ENCODE results near the gene SUCLG2. TPM values are rescaled to one million over a fixed set of nuclear protein-coding genes. Genes with fewer than 3 reads are reported as not detected.

SUCLG2 gene
- total and polyA plus RNA-seq, 10 of the 15 experiments (the other 5 are each of a cell fraction or from before 2014, with no cell fraction given): 17.8 to 50.9 (median 37.2) TPM

DNA sequence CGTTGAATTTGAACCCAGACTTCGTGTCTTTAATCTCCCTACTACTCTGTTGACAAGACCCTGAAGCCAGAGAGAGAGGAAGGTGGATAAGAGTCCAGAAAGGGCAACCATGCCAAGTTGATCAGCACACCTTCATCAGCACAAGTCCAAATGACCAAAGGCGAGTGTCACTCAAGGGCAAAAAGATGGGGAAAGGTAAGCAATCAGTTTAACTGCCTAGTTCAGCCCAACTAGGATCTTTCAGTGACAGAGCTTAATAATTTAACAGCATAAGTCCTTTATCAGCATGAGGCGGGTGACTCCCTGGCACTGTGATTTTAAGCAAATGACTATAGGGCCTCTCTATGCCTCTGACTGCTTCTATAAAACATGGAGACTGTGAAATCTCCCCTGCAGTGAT, 6.2 kb downstream of the SUCLG2 start:
- H3K4me2 ChIP-seq (ENCODE audit: control insufficient read depth, insufficient read depth): no peak overlapping the region
- no peaks in the 10 kb centered on the region for H4K20me1 ChIP-seq (ENCODE audit: control insufficient read depth, insufficient read depth)
- ATAC-seq (no peak), DNase-seq (ENCODE audit: low read depth, low spot score) (no peak), FAIRE-seq (no peak)
- no peak for TF ChIP-seq SREBF1 (IDR thresholded peaks at IDR 0.05; ENCODE audit: low read length)
- TF ChIP-seq, protein P1, sequence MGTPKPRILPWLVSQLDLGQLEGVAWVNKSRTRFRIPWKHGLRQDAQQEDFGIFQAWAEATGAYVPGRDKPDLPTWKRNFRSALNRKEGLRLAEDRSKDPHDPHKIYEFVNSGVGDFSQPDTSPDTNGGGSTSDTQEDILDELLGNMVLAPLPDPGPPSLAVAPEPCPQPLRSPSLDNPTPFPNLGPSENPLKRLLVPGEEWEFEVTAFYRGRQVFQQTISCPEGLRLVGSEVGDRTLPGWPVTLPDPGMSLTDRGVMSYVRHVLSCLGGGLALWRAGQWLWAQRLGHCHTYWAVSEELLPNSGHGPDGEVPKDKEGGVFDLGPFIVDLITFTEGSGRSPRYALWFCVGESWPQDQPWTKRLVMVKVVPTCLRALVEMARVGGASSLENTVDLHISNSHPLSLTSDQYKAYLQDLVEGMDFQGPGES (IDR thresholded peaks at IDR 0.05): no peak
- TF ChIP-seq SREBF2 (IDR thresholded peaks at IDR 0.05; ENCODE audit: low read length): no peak
- TF ChIP-seq, protein P2, sequence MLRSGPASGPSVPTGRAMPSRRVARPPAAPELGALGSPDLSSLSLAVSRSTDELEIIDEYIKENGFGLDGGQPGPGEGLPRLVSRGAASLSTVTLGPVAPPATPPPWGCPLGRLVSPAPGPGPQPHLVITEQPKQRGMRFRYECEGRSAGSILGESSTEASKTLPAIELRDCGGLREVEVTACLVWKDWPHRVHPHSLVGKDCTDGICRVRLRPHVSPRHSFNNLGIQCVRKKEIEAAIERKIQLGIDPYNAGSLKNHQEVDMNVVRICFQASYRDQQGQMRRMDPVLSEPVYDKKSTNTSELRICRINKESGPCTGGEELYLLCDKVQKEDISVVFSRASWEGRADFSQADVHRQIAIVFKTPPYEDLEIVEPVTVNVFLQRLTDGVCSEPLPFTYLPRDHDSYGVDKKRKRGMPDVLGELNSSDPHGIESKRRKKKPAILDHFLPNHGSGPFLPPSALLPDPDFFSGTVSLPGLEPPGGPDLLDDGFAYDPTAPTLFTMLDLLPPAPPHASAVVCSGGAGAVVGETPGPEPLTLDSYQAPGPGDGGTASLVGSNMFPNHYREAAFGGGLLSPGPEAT (IDR thresholded peaks at IDR 0.05; ENCODE audit: low read depth): no peak
- TF ChIP-seq, protein P3, sequence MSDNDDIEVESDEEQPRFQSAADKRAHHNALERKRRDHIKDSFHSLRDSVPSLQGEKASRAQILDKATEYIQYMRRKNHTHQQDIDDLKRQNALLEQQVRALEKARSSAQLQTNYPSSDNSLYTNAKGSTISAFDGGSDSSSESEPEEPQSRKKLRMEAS (IDR thresholded peaks at IDR 0.05; ENCODE audit: low read depth, low read length): no peak
- TF ChIP-seq NR2F1 (conservative IDR thresholded peaks at IDR 0.05): no peak
- TF ChIP-seq, protein P4, sequence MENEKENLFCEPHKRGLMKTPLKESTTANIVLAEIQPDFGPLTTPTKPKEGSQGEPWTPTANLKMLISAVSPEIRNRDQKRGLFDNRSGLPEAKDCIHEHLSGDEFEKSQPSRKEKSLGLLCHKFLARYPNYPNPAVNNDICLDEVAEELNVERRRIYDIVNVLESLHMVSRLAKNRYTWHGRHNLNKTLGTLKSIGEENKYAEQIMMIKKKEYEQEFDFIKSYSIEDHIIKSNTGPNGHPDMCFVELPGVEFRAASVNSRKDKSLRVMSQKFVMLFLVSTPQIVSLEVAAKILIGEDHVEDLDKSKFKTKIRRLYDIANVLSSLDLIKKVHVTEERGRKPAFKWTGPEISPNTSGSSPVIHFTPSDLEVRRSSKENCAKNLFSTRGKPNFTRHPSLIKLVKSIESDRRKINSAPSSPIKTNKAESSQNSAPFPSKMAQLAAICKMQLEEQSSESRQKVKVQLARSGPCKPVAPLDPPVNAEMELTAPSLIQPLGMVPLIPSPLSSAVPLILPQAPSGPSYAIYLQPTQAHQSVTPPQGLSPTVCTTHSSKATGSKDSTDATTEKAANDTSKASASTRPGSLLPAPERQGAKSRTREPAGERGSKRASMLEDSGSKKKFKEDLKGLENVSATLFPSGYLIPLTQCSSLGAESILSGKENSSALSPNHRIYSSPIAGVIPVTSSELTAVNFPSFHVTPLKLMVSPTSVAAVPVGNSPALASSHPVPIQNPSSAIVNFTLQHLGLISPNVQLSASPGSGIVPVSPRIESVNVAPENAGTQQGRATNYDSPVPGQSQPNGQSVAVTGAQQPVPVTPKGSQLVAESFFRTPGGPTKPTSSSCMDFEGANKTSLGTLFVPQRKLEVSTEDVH (IDR thresholded peaks at IDR 0.05; ENCODE audit: low read depth, partially characterized antibody): no peak
- TF ChIP-seq ZSCAN29 (IDR thresholded peaks at IDR 0.05): no peak
- TF ChIP-seq, protein P5, sequence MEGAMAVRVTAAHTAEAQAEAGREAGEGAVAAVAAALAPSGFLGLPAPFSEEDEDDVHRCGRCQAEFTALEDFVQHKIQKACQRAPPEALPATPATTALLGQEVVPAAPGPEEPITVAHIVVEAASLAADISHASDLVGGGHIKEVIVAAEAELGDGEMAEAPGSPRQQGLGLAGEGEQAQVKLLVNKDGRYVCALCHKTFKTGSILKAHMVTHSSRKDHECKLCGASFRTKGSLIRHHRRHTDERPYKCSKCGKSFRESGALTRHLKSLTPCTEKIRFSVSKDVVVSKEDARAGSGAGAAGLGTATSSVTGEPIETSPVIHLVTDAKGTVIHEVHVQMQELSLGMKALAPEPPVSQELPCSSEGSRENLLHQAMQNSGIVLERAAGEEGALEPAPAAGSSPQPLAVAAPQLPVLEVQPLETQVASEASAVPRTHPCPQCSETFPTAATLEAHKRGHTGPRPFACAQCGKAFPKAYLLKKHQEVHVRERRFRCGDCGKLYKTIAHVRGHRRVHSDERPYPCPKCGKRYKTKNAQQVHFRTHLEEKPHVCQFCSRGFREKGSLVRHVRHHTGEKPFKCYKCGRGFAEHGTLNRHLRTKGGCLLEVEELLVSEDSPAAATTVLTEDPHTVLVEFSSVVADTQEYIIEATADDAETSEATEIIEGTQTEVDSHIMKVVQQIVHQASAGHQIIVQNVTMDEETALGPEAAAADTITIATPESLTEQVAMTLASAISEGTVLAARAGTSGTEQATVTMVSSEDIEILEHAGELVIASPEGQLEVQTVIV (IDR thresholded peaks at IDR 0.05; ENCODE audit: borderline replicate concordance, partially characterized antibody): no peak
- no peak for TF ChIP-seq CBX5 (IDR thresholded peaks at IDR 0.05; ENCODE audit: low read depth)
- TF ChIP-seq TCF7 (IDR thresholded peaks at IDR 0.05; ENCODE audit: borderline replicate concordance): no peak
- no peak for TF ChIP-seq JUNB (IDR thresholded peaks at IDR 0.05)
- no peak for TF ChIP-seq KAT2A (conservative IDR thresholded peaks at IDR 0.05; ENCODE audit: control insufficient read depth, low read depth, low read length)
- no peak for TF ChIP-seq SIX5 (IDR thresholded peaks at IDR 0.05; ENCODE audit: low read depth, low read length, severe bottlenecking)
- no peak for TF ChIP-seq NBN (IDR thresholded peaks at IDR 0.05)
- TF ChIP-seq KDM1A (IDR thresholded peaks at IDR 0.05; ENCODE audit: borderline replicate concordance): no peak
- TF ChIP-seq PAX8 (IDR thresholded peaks at IDR 0.05): no peak
- TF ChIP-seq MTA2 (IDR thresholded peaks at IDR 0.05; ENCODE audit: low read depth): no peak
- TF ChIP-seq MYB (IDR thresholded peaks at IDR 0.05; ENCODE audit: borderline replicate concordance, low read depth, low read length): no peak
- intact Hi-C loops (cut with micrococcal nuclease; ENCODE audit: unreplicated experiment): no loop called here
- POLR2A ChIA-PET: interaction anchor here (1.1 to 2.1 kb wide), 2 partner anchors 9 to 30 kb away, joined by 3 to 4 read pairs; no protein-coding TSS in a partner anchor
- H3K27ac ChIP-seq (ENCODE audit: control insufficient read depth, insufficient read depth): no peak overlapping the region
- peaks cover 46% of the 10 kb centered on the region for H3K79me2 ChIP-seq (ENCODE audit: control insufficient read depth, insufficient read depth, low read length)
- CTCF ChIA-PET: no interaction called here
- RAD21 ChIA-PET (ENCODE audit: unreplicated experiment): no interaction called here
- peaks cover 31% of the 10 kb centered on the region for H3K4me1 ChIP-seq (ENCODE audit: control insufficient read depth, insufficient read depth, low read length)
- H3K27me3 ChIP-seq (replicated peaks in 1 of 2; ENCODE audit: control insufficient read depth in 2 of 2, insufficient read depth in 2 of 2, low read length in 1 of 2): no peaks in the 10 kb centered on the region
- in situ Hi-C loops (cut with MboI): no loop called here
- no peak overlapping the region for H2AFZ ChIP-seq (ENCODE audit: control insufficient read depth, low read depth, low read length)
- H3K9ac ChIP-seq (ENCODE audit: control insufficient read depth, insufficient read depth, low read length): no peak overlapping the region
- WGBS (ENCODE audit: insufficient coverage, insufficient replicate concordance, low lambda C conversion rate, missing lambda C conversion rate): 99% methylated on average over 4 of the region's 4 CpGs
- no peaks in the 10 kb centered on the region for H3K36me3 ChIP-seq (ENCODE audit: control insufficient read depth in 2 of 2, insufficient read depth in 2 of 2, low read length in 1 of 2)
- SMC1A ChIA-PET (ENCODE audit: uncharacterized antibody, unreplicated experiment): interaction anchor here (1.3 kb wide), 1 partner anchor 10 kb away, joined by 6 read pairs; no protein-coding TSS in a partner anchor
- H3K4me3 ChIP-seq: no peak overlapping the region
- BruUV-seq (replicated peaks): no TSS peak
- H3K9me3 ChIP-seq (replicated peaks; ENCODE audit: control insufficient read depth, insufficient read depth, low read length): no peaks in the 10 kb centered on the region
